HTERT RPE-1 (cell line): ENCODE data around the gene HIVEP3.

Experiments used
- in situ Hi-C: fragments of 300-500 bp; cut with MboI; formaldehyde crosslinking; loops from 4 replicates; pipeline ENCODE4 v1.14.3; 2020; ENCODE audit warnings: low sequenced_read_pairs

The HIVEP3 gene

DNA sequence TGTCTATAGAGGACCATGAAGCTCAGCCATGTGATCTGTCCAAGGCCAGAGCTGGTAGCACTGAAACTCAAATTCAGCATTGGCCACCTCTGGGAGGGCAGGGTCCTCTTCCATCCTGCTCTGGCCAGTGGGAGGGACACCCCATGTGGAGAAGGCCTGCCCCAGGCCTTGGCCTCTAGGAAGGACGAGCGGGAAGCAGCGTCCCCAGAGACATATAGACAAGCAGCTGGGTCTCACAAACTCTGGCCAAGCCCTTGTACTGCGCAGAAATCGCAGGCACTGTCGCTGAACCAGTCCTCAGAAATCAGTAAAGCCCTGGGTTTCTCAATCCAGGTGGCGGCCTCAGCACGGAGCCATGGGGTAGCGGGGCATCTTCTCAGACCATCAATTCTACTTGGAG is 180.7 kb downstream of the HIVEP3 start:
- in situ Hi-C loops, result no loop called here

DNA sequence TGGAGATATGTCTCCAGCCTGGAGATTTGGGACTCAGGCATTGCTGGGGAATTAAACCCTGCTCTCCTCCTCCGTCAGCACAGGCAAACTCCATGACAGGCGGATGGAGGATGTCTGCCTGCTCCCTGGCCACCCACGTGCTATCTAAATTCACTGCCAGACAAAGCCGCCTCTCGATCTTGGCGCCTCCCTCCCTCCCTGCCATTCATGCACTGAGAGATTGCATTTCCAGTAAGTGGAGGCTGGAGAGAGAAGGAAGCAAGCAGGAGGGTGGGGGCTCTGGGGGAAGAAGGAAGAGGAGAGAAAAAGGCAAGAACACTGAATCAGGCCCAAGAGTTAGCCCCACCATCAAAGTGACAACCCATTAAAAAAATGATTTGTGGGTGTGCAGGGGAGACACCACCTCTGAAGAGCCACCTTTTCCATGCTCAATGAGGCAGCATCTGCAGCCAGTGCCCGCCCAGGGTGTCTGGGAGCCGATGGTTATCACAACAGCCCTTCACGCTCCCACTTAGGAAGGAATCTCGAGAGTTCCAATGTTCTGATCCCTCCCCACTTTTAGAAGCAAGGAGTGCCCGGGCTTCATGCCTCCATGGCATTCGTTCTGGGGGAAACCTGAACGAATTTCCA is 183.0 kb downstream of the HIVEP3 start:
- in situ Hi-C loops, result no loop called here

DNA sequence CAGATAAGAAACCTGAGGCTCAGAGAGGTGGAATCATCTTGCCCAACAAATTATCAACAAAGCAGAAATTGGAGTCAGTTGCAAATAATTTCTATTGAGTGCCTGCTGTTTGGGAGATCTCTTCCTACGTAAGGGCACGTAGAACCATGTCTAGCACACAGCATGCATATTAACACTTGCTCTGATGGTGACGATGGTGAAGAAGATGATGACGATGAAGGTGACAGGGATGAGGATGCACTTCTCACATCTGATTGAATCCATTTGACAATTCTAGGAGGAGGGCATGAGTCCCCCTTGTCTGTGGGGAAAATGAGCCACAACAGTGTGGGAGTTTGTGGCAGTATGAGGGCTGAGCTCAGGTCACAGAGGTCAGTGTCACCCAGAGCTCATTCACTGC is 183.6 kb downstream of the HIVEP3 start:
- in situ Hi-C loops, result no loop called here

DNA sequence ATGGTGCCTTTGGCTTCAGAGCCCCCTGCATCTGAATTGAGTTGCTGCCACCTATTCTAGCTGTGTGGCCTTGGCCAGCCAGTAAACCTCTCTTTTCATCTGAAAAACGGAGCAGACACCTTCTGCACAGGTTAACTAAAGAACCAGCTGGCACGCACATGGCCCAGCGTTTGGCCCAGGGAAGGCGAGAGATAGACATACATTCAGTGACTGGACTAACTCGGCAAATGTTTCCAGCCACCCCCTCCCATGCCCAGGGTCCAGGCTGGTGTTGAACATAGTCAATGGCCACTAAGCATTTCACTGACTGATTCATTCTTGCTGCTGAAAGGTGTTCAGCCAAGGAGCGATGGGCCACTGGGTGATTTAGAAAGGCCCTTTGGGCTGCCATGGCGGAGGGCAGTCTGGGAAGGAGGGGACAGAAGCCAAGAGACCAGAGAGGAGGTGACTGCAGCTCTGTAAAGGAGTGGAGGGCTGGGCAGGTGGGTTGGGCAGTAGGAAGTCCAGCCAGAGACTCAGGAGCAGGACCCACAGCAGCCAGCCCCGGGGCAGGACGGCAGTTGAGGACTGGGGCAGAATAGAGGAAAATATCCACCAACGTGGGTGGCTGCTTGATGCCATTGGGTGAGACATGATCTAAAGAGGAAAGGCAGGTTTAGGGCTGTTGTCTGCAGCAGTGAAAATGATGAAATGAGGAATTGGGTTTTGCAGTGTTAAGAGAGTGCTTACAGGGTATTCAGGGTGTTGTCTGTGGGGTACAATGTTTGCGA is 184.3 kb downstream of the HIVEP3 start:
- in situ Hi-C loops, result no loop called here

DNA sequence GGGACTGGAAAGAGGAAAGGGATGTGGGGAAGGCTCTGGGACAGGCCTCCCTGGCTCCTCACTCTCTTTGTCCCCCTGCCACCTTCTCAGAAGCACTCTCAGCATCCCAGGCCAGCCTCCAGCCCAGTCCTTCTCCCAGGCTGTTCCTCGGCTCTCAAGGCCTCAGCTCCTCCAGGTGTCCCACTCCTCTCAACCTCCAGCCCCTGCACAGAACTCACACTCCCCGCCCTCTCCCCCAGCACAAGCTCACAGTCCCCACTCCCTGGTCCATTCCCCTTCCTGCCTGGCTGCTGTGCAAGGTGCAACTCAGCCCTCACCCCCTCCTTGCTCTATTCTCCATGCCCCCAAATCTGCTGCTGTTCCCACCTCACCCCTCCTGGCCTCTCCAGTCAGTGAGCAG is 185.0 kb downstream of the HIVEP3 start:
- in situ Hi-C loops, result no loop called here

DNA sequence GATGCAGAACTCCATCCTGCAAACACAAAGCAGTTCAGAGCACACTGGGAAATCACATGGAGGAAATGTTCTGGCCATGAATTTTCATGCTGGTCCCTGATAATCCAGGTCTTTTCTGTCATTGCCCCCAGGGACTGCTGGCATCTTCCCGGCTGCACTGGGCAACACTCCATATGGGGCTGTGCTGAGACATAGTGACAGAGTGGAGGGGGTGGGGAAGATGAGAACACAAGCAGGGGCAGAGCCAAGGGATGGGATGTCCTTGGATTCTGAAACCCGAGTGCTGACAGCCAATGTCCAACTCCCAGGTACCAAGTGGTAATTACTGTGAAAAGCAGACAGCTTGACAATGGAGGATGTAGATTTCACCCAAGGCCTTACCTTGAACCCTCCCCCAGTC is 185.7 kb downstream of the HIVEP3 start:
- in situ Hi-C loops, result no loop called here

DNA sequence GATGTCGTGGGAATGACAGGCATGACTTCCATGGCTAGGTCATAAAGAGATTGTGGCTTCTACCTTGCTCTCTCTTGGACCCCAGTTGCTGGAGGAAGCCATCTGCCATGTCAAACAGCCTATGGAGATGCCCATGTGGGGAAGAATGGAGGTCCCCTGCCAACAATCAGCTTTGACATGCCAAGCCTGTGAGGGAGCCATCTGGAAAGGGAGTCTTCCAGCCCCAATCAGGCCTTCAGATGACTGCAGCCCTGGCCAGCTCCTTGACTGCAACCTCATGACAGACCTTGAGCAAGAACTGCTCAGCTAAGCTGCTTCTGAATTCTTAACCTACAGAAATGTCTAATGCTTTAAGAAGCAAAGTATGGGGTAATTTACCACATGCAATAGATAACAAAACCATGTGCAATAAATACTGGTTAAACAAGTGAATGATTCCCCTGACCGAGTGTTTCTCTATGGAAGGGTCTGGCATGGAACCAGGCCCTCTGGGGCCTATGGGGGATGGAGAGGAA is 187.1 kb downstream of the HIVEP3 start:
- in situ Hi-C loops, result no loop called here

DNA sequence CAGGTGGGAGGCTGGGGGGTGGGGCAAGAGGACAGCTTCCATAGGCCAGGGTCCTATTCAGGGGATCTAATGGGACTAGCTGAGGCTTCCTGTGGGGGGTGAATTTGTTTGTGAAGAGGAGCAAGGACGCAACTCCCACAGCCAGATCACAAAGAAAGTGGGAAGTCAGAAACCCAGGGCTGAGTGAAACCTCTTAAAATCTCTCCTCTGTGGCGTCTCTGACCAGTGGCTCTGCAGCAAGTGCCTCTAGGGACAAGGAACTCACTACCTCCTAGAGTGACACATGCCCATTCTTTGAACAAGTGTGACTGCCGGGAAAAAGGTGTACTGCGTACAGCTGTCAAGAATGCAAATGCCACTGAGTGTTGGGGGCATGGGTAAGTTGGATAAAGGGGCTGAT is 187.9 kb downstream of the HIVEP3 start:
- in situ Hi-C loops, result no loop called here

DNA sequence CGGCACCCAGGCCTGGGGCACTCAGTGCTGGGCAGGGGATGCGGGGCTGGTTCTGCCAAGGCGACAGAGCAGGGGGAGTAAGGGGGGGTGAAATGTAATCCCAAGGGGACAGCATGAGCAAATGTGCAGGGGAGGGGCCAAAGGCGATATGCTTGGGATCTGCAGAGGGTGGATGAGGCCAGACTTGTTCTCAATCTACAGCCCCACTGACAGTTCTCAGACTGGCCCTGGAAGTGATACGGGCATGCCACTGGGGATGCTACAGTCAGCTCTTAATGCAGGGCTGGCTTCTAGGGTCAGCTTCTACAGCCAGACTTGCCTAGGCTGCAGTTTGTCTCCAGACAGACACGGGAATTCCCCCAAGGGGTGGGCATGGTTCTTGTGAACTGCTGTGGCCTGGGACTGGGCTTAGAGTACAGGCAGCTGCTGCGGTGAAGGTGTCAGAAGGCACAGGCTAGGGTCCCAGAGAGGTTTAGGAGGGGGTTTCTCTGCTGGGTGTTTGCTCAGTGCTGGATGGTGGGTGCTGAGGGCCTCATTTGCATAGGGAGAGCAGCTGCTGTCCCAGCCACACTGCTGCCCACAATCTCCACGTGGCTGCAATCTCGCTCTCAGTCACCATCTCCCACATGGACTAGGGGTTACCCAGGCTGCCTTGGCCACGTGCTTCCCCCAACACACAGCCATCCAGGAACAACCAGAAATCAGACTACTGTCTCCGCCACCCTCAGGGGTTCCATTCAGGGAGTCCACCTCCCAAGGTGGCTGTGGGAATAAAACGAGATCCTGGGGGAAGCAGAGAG is 190.1 kb downstream of the HIVEP3 start:
- in situ Hi-C loops, result no loop called here

DNA sequence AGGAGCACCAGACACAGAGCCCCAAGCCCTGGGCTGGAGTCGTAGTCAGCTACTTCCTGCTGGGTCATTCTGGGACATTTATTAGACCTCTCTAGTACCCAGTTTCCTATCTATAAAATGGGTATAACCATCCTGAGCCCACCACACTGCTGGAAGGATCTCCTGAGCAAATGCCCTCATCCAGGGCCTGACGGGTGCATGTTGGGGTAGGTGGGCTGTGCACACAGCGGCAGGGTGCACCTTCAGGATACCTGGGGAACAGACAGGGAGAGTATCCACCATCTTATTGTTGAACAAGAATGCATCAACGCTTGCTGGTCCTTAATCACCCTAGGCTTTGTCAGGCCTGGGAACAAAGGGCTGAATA is 191.0 kb downstream of the HIVEP3 start:
- in situ Hi-C loops, result no loop called here

DNA sequence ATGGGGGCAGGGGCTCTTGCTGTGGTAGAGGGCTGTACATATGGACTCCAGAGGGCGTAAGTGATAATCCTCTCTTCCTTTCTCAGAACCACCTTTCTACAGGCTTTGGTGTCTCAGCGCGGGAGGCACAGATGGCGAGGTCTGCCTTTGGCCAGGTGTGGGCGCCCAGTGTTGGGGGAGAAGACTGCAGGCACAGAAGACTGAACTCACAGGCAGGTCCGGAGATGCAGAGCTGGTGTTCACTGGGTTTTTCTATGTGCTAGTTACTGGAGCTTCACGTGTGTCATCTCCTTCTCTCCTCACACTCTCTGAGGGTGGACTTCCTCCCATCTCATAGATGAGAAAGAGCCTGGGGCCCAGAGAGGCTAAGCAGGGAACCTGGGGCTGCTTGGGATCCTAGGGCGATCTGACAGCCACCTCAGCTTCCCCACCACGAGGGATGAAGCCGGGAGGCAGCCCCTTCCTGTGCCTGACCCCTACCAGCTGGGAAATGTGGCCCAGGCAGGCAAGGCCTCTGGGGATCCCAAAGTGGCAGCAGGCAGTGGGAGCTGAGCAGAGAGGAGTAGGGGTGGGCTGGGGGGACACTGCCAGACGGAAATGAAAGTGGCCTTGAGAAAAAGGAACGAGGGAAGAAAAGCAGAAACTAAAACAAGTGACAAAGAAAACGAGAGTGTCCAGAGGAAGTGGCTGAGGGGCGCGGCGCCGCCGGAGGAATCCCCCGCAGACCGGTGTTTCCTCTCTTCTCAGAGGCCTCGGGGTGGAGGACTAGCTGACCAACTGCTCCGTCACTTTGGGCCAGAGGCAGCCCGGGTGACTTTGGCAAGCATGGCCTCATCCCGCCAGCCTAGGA is 191.6 kb downstream of the HIVEP3 start:
- in situ Hi-C loops, result no loop called here

DNA sequence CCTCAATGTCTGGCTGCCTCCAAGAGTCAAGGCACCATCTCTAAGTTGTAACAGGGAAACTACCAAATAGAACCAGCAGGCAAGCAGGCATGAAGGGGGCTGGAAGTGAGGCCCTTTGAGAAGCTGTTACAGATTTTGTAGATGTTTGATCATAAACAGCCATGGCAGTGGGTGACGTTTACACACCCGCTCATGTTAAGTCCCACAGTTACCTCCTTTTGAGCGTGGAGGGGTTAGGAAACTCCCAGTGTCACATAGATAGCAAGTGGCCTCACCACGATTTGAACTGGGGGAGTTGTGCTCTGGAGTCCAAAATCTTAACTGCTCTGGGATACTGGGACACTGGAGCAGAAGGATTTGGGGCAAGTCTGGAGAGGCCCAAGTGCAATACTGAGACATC is 192.4 kb downstream of the HIVEP3 start:
- in situ Hi-C loops, result no loop called here

DNA sequence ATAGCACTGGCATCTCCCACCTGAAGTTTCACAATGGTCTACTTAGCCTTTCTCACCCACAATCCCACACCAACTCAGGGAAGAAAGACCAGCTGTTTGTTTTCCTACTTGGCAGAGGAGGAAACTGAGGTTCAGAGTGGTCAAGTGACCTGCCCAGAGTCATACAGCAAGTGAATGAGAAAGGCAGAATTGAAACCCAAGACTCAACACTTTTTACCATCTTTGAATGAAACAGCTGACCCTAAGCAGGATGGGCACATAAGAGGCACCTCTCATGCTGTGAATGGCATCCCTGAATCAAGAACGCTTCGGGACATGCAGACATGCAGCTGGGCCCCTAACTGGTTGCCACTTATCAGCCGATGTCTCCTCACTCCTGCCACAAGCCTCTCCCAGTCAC is 193.8 kb downstream of the HIVEP3 start:
- in situ Hi-C loops, result no loop called here

DNA sequence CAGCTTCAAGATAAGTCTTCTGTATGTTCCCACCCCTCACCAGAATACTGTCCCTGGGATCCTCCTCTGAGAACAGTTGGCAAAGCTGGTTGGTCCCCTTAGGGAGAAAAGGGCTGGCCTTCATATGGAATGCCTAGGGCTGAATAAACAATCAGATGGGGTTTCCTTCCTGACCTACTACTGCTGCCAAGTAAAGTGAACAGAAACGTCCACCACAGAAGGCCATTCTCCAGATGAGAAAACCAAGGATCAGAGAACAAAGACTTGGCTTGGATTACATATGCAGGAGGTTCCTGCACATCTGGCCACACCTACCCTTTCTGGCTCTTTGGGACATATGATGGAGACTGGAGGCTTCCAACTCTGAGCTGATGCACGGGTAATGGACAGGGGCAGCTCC is 194.5 kb downstream of the HIVEP3 start:
- in situ Hi-C loops, result no loop called here

DNA sequence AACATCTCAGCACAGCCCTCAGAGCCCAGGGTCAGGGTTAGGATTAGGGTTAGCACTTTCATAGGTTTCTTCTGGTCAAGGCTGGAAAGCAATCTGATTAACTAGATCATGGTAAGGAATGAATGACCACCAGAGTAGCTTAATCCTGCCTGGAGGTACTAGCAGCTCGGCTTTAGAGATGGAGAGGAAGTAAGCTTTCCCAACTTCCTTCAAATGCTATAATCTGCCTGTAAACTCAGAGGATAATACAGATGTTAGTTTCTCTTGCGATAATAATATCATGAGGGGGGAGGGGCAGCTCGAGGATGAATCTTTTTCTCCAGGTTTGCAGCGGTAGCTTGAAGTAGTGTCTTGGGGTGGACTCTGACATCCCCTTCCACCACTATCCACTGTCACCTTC is 194.9 kb downstream of the HIVEP3 start:
- in situ Hi-C loops, result no loop called here

DNA sequence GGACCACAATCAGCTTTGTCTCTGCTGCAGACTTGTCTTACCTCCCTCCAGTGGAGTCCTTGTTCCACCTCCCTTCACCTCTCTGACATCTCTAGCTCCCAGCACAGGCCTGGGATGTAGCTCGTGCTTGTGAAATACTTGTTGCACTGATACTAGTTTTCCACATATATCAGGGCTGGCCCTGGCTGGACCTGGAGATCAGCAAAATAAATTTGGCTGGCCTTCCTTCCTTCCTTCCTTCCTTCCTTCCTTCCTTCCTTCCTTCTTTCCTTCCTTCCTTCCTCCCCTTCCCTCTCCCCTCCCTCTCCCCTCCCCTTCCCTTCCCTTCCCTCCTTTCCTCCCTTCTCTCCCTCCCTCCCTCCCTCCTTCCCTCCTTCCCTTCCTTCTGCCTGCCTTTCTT is 196.5 kb downstream of the HIVEP3 start:
- in situ Hi-C loops, result no loop called here

DNA sequence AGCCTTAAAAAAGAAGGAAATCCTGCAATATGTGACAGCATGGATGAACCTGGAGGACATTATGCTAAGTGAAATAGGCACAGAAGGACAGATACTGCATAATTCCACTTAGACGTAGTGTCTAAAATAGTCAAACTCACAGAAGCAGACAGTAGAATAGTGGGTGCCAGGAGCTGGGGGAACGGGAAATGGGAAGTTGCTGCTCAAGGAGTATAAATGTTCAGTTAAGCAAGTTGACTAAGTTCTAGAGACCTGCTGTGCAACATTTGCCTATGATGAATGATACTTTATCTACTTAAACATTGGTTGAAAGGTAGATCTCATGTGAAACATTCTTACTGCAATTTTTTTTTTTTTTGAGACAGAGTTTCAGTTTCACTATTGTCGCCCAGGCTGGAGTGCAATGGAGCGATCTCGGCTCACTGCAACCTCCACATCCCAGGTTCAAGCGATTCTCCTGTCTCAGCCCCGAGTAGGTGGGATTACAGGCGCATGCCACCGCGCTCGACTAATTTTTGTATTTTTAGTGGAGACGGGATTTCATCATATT is 197.8 kb downstream of the HIVEP3 start:
- in situ Hi-C loops, result no loop called here

DNA sequence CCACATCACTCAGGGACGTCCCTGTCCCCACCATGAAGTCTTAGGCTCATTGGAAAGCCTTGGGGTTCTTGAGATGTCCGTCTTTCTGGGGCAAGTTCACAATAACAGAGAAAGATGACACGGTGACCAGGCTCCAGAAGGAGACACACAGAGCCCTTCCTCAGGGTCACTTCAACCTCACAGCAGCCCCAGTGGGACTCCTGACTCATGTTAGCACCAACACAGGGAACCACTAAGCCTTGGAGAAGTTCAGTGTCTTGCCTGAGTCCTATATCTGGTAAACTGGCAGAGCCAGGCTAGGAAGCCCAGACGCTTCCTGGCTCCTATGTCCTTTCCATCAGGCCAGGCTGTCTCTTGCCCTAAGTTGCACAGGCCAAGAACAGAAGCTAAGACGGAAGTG is 199.1 kb downstream of the HIVEP3 start:
- in situ Hi-C loops, result no loop called here

DNA sequence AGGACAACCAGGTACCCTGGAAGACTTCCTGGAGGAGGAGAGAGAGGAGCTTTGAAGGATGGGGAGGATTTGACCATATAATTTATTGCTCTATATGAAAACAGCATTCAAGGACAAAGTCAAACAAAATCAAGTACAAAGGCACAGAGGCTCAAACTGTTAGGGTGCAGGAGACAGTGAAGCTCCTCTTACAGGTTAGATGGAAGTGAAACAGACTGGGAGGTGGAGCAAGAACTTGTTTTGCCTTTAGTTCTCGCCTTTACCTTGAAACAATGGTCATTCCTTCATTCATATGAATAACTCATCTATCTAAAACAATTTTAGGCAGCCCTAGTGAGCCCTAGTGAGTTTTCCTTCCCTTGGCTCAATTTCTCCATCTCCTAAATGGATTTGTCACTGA is 199.6 kb downstream of the HIVEP3 start:
- in situ Hi-C loops, result no loop called here

DNA sequence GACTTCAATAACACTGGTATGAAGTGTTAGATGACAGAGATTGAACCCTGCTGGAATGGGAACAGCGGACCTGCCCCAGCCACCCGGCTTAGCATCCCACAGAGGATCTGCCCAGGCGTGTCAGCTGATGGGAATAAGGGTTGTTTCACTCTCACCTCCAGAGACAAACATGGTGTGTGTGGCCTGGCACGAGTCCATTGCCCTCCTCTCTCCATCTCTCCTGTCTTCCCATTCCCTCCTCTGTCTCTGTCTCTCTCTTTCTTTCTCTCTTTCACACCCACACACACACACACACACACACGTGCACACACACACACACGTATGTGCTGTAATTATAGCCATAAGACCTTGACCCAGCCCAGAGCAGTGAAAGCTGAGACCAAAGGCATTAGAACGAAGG is 200.2 kb downstream of the HIVEP3 start:
- in situ Hi-C loops, result no loop called here
